GM18519 (cell line): ENCODE results near the gene PCDHA8.
"Not testable (repeated sequence)": the region's sequence is repeated elsewhere in the genome, so short reads cannot be mapped to it uniquely, and the experiment has no call there.

Source experiments
- ATAC-seq: cut with Tn5 transposase; IDR thresholded peaks from one replicate; pipeline ENCODE4 v1.9.1; 2021; ENCODE audit warnings: mild to moderate bottlenecking, moderate library complexity; ENCODE audit not compliant: unreplicated experiment, low FRiP score

The PCDHA8 gene

GRCh38 chr5:140827704-140828361 lies 13.2 kb upstream of the PCDHA8 start, which contains the start of gene PCDHA6:
TSS of gene PCDHA6 (plus strand) at chr5:140827960. CDS start at chr5:140828092, 132 bp downstream.
- ATAC-seq, result no peak

DNA sequence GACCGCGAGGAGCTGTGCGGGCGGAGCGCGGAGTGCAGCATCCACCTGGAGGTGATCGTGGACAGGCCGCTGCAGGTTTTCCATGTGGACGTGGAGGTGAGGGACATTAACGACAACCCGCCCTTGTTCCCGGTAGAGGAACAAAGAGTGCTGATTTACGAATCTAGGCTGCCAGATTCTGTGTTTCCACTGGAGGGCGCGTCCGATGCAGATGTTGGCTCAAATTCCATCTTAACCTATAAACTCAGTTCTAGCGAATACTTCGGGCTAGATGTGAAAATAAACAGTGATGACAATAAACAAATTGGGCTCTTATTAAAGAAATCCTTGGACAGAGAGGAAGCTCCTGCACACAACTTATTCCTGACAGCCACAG lies 12.6 kb upstream of the PCDHA8 start:
- no peak for ATAC-seq

DNA sequence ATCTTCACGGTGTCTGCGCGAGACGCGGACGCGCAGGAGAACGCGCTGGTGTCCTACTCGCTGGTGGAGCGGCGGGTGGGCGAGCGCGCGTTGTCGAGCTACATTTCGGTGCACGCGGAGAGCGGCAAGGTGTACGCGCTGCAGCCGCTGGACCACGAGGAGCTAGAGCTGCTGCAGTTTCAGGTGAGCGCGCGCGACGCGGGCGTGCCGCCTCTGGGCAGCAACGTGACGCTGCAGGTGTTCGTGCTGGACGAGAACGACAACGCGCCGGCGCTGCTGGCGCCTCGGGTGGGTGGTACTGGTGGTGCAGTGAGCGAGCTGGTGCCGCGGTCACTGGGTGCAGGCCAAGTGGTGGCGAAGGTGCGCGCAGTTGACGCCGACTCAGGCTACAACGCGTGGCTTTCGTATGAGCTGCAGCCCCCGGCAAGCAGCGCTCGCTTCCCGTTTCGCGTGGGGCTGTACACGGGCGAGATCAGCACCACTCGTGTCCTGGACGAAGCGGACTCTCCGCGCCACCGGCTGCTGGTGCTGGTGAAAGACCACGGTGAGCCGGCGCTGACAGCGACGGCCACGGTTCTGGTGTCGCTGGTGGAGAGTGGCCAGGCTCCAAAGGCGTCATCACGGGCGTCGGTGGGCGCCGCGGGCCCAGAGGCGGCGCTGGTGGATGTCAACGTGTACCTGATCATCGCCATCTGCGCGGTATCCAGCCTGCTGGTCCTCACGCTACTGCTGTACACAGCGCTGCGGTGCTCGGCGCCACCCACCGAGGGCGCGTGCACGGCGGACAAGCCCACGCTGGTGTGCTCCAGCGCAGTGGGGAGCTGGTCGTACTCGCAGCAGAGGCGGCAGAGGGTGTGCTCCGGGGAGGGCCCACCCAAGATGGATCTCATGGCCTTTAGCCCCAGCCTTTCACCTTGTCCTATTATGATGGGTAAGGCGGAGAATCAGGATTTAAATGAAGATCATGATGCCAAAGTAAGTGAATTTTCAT lies 11.2 kb upstream of the PCDHA8 start:
- ATAC-seq, result not testable (repeated sequence)

DNA sequence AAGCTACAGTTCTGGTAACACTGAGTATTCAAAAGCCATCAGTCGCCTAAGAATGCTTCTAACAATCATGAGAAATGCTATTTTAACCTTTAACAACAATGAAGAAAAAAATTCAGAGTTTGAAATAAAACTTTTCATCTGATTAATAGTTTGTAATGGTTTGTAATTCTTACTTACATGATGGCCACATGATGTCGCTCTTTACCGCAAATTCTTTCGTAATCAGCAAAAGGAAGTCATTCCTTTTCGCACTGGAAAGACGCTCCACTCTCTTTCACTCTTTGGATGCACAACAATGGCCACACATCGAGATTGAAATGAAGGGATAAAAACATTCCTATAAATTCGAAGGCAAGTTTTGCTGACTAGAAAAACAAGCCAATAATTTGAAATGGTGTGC lies 7.0 kb upstream of the PCDHA8 start, which contains the start of gene PCDHA7:
PCDHA7 (plus strand) TSS at position 277 of the 400 bp plus-strand sequence; CDS start at position 392, 115 bp downstream.
- ATAC-seq, result no peak

GRCh38 chr5:140834439-140835008 lies 6.5 kb upstream of the PCDHA8 start:
- not testable (repeated sequence) for ATAC-seq

DNA sequence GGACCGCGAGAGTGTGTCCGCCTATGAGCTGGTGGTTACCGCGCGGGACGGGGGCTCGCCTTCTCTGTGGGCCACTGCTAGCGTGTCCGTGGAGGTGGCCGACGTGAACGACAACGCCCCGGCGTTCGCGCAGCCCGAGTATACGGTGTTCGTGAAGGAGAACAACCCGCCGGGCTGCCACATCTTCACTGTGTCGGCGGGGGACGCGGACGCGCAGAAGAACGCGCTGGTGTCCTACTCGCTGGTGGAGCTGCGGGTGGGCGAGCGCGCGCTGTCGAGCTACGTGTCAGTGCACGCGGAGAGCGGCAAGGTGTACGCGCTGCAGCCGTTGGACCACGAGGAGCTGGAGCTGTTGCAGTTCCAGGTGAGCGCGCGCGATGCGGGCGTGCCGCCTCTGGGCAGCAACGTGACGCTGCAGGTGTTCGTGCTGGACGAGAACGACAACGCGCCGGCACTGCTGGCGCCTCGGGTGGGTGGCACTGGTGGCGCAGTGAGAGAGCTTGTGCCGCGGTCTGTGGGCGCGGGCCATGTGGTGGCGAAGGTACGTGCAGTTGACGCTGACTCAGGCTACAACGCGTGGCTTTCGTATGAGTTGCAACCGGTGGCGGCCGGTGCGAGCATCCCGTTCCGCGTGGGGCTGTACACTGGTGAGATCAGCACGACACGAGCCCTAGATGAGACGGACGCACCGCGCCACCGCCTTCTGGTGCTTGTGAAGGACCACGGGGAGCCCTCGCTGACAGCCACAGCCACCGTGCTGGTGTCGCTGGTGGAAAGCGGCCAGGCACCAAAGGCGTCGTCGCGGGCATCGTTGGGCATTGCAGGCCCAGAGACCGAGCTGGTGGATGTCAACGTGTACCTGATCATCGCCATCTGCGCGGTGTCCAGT lies 5.1 kb upstream of the PCDHA8 start:
- ATAC-seq, result no peak

GRCh38 chr5:140842798-140843733 lies 2.1 kb downstream of the PCDHA8 start:
- no peak for ATAC-seq

DNA sequence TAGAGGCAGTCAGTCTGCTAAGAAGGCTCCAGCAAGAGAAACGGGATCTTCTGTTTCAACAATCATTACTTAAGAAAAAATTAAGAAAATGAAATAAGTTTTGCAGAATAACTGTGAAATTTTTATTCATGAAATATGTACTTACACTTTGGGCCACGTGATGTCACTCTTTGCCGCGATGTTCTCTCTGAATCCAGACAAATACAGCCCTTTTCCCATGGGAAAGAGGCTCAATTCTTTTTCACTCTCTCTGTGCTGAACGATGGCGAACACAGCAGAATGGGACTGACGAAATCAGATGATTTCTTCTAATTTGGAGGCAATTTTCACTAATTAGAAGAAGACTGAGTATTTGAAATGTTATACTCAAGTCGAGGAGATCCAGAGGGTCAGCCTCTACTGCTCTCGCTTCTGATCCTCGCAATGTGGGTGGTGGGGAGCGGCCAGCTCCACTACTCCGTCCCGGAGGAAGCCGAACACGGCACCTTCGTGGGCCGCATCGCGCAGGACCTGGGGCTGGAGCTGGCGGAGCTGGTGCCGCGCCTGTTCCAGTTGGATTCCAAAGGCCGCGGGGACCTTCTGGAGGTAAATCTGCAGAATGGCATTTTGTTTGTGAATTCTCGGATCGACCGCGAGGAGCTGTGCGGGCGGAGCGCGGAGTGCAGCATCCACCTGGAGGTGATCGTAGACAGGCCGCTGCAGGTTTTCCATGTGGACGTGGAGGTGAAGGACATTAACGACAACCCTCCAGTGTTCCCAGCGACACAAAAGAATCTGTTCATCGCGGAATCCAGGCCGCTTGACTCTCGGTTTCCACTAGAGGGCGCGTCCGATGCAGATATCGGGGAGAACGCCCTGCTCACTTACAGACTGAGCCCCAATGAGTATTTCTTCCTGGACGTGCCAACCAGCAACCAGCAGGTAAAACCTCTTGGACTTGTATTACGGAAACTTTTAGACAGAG lies 7.4 kb downstream of the PCDHA8 start, which contains the start of gene PCDHA9:
PCDHA9 (plus strand) TSS at position 244 of the 964 bp plus-strand sequence; CDS start at position 358, 114 bp downstream.
- ATAC-seq, result not testable (repeated sequence)

DNA sequence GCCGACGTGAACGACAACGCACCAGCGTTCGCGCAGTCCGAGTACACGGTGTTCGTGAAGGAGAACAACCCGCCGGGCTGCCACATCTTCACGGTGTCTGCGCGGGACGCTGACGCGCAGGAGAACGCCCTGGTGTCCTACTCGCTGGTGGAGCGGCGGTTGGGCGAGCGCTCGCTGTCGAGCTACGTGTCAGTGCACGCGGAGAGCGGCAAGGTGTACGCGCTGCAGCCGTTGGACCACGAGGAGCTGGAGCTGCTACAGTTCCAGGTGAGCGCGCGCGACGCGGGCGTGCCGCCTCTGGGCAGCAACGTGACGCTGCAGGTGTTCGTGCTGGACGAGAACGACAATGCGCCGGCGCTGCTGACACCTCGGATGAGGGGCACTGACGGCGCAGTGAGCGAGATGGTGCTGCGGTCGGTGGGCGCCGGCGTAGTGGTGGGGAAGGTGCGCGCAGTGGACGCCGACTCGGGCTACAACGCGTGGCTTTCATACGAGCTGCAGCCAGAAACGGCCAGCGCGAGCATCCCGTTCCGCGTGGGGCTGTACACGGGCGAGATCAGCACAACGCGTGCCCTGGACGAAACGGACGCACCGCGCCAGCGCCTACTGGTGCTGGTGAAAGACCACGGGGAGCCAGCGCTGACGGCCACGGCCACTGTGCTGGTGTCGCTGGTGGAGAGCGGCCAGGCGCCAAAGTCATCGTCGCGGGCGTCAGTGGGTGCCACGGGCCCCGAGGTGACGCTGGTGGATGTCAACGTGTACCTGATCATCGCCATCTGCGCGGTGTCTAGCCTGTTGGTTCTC lies 9.0 kb downstream of the PCDHA8 start:
- ATAC-seq, result not testable (repeated sequence)

DNA sequence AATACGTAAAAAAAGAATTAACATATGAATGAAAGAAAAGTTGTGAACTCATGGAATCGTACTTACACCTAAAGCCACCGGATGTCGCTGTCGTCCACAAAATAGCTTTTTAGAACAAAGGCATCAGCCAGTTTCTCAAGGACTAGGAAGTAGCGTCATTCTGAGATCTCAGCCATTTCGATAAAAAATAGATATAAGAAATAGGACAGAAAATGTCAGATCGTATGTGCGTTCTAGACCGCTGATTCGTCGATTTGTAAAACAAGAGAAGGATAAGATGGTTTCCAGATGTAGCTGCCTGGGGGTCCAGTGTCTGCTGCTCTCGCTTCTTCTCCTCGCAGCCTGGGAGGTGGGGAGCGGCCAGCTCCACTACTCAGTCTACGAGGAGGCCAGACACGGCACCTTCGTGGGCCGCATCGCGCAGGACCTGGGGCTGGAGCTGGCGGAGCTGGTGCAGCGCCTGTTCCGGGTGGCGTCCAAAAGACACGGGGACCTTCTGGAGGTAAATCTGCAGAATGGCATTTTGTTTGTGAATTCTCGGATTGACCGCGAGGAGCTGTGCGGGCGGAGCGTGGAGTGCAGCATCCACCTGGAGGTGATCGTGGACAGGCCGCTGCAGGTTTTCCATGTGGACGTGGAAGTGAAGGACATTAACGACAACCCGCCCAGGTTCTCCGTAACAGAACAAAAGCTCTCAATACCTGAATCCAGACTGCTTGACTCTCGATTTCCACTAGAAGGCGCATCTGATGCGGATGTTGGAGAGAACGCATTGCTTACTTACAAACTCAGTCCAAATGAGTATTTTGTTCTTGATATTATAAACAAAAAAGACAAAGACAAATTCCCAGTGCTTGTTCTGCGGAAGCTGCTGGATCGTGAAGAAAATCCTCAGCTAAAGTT lies 15.0 kb downstream of the PCDHA8 start, which contains the start of gene PCDHA10:
PCDHA10 (plus strand) TSS at position 126 of the 903 bp plus-strand sequence; CDS start at position 278, 152 bp downstream.
- ATAC-seq, result no peak

- no peak for ATAC-seq
Observed at GRCh38 chr5:140857177-140857986, 16.4 kb downstream of the PCDHA8 start.

DNA sequence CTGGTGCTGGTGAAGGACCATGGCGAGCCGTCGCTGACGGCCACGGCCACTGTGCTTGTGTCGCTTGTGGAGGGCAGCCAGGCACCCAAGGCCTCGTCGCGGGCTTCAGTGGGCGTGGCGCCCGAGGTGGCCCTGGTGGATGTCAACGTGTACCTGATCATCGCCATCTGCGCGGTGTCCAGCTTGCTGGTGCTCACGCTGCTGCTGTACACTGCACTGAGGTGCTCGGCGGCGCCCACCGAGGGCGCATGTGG lies 16.9 kb downstream of the PCDHA8 start:
- no peak for ATAC-seq

GRCh38 chr5:140862441-140863295 lies 21.7 kb downstream of the PCDHA8 start:
- ATAC-seq, result no peak
